B cell (primary cell): ENCODE measurements around the gene RSPH3. TPM values are rescaled to one million over a fixed set of nuclear protein-coding genes. Genes with fewer than 3 reads are reported as not detected.

Source experiments
- ATAC-seq: fragments of 200-7000 bp; cut with Tn5 transposase; one replicate; pipeline ENCODE4 v1.10.0; 2021; ENCODE audit warnings: low read depth, mild to moderate bottlenecking, moderate number of reproducible peaks, moderate library complexity
- CTCF ChIA-PET: fragments of 350-600 bp; sonication (Branson Sonifier 250); formaldehyde crosslinking; loops from one replicate; lab custom pipeline; 2021; ENCODE audit warnings: antibody characterized with exemption, inconsistent platforms; lab: Charles Lee
- POLR2A ChIA-PET: fragments of 350-600 bp; sonication (Branson Sonifier 250); formaldehyde crosslinking; loops from one replicate; lab custom pipeline; 2021; ENCODE audit warnings: antibody characterized with exemption; lab: Charles Lee
- DNase-seq: peaks from one replicate; pipeline ENCODE4 v3.0.0; 2013
- H2AFZ ChIP-seq: 2 replicates; pipeline ENCODE4 v1.6.1; 2012; ENCODE audit warnings: mild to moderate bottlenecking, low read depth, low read length; ENCODE audit not compliant: insufficient read depth, poor library complexity, severe bottlenecking
- H3K27ac ChIP-seq, 2 donors: 1 replicate in 1 of 2; 2 replicates in 1 of 2; pipeline ENCODE4 v1.5.1; 2012 to 2013; ENCODE audit warnings: low read length in 2 of 2, mild to moderate bottlenecking in 2 of 2, moderate library complexity in 1 of 2
- H3K27me3 ChIP-seq, 4 experiments: fragments of 200-600 bp in 1 of 4; sonication (generic) in 1 of 4; replicated peaks in 1 of 4; 1 replicate in 2 of 4; 2 replicates in 2 of 4; pipeline versions ENCODE4 v1.6.1 to v1.7.0; 2013 to 2016; ENCODE audit warnings: low read length in 3 of 4, mild to moderate bottlenecking in 2 of 4, mixed read lengths in 1 of 4, moderate library complexity in 1 of 4; ENCODE audit not compliant: insufficient read depth in 4 of 4, control insufficient read depth in 3 of 4; ENCODE audit errors: control extremely low read depth in 1 of 4
- H3K36me3 ChIP-seq, 2 experiments: replicated peaks in 1 of 2; 1 replicate in 1 of 2; 2 replicates in 1 of 2; pipeline versions ENCODE4 v1.6.1 to v1.7.1; 2013; ENCODE audit warnings: low read length in 1 of 2; ENCODE audit not compliant: insufficient read depth in 2 of 2, control insufficient read depth in 1 of 2; ENCODE audit errors: control extremely low read depth in 1 of 2, extremely low read depth in 1 of 2
- H3K4me1 ChIP-seq, 2 donors: fragments of 200-600 bp in 1 of 2; sonication (generic) in 1 of 2; 1 replicate in 1 of 2; 2 replicates in 1 of 2; pipeline versions ENCODE4 v1.5.1 to v1.6.1; 2013 to 2017; ENCODE audit warnings: low read length in 2 of 2; ENCODE audit not compliant: control insufficient read depth in 2 of 2, insufficient read depth in 2 of 2
- H3K4me2 ChIP-seq: replicated peaks from 2 replicates; pipeline ENCODE3; 2012; ENCODE audit warnings: mild to moderate bottlenecking, low read depth, low read length; ENCODE audit not compliant: poor library complexity, severe bottlenecking
- H3K4me3 ChIP-seq, 5 experiments: fragments of 200-600 bp in 1 of 5; sonication (generic) in 1 of 5; 1 replicate in 3 of 5; 2 replicates in 2 of 5; pipeline versions ENCODE4 v1.5.1 to v1.7.0; 2011 to 2016; ENCODE audit warnings: low read length in 4 of 5, mild to moderate bottlenecking in 4 of 5, low read depth in 2 of 5, control low read depth in 1 of 5, moderate library complexity in 1 of 5; ENCODE audit not compliant: insufficient read depth in 1 of 5; ENCODE audit errors: control extremely low read depth in 1 of 5, extremely low read depth in 1 of 5
- H3K79me2 ChIP-seq: fragments of 200-600 bp; sonication (generic); one replicate; pipeline ENCODE4 v1.6.0; 2016; ENCODE audit warnings: low read length; ENCODE audit not compliant: control insufficient read depth, insufficient read depth
- H3K9ac ChIP-seq: fragments of 200-600 bp; sonication (generic); 2 replicates; pipeline ENCODE4 v1.6.1; 2017; ENCODE audit warnings: mild to moderate bottlenecking, low read length, moderate library complexity
- H3K9me3 ChIP-seq, 3 donors: one replicate each; pipeline versions ENCODE4 v1.6.1 to v1.7.1; 2013; ENCODE audit warnings: low read length in 2 of 3; ENCODE audit not compliant: control insufficient read depth in 2 of 3, insufficient read depth in 1 of 3; ENCODE audit errors: control extremely low read depth in 1 of 3
- H4K20me1 ChIP-seq: 2 replicates; pipeline ENCODE4 v1.6.0; 2012; ENCODE audit warnings: mild to moderate bottlenecking, low read length; ENCODE audit not compliant: insufficient read depth, control insufficient read depth, poor library complexity, severe bottlenecking
- H3K27ac Mint-ChIP-seq: one replicate; pipeline ENCODE4 v1.8.0; 2021; ENCODE audit warnings: mixed read lengths
- H3K27me3 Mint-ChIP-seq: one replicate; pipeline ENCODE4 v1.8.0; 2021; ENCODE audit warnings: mixed read lengths
- H3K4me1 Mint-ChIP-seq: one replicate; pipeline ENCODE4 v1.8.0; 2021; ENCODE audit warnings: mixed read lengths
- H3K4me3 Mint-ChIP-seq: one replicate; pipeline ENCODE4 v1.8.0; 2021; ENCODE audit warnings: mixed read lengths
- H3K9me3 Mint-ChIP-seq: one replicate; pipeline ENCODE4 v1.8.0; 2022; ENCODE audit warnings: mixed read lengths; ENCODE audit not compliant: insufficient read depth
- CTCF ChIP-seq: fragments of 200-600 bp; IDR thresholded peaks from one replicate; pipeline ENCODE4 v1.8.0; 2022; ENCODE audit warnings: antibody characterized with exemption, mild to moderate bottlenecking
- EZH2 ChIP-seq: IDR thresholded peaks from 2 replicates; pipeline ENCODE4 v1.6.1; 2012; ENCODE audit warnings: borderline replicate concordance, low read depth, mild to moderate bottlenecking, moderate library complexity, low read length; ENCODE audit not compliant: insufficient read depth, poor library complexity, severe bottlenecking
- WGBS: methylation state at CpG from one replicate; pipeline ENCODE4 v1.1.5; 2013; ENCODE audit warnings: missing lambda C conversion rate; ENCODE audit not compliant: insufficient coverage; 5-methylcytosine and 5-hydroxymethylcytosine counted together
- intact Hi-C: fragments of 100-400 bp; cut with micrococcal nuclease; formaldehyde crosslinking; loops from one replicate; pipeline ENCODE4 v1.10.0; 2022
- polyA plus RNA-seq: library from polyadenylated mRNA; depleted of rRNA; stranded (reverse); fragments of >200 nt; gene quantifications from 2 replicates; pipeline ENCODE4 v1.2.3, GENCODE V29; 2012
- total RNA-seq, 2 donors: library from RNA; stranded (reverse); fragments of 120-200 nt in 1 of 2; gene quantifications; 1 replicate in 1 of 2; 2 replicates in 1 of 2; pipeline versions ENCODE4 v1.2.3 to v1.2.4, GENCODE V29; 2013 to 2022

RSPH3 gene
- total and polyA plus RNA-seq, 2 donors (not counting 1 experiment from before 2014, with no cell fraction given) = 0.82 to 3.4 TPM

- ATAC-seq = peak; percentile 57
- peak; percentile 55 for DNase-seq
- peak overlapping the region; percentile 81 for H3K4me2 ChIP-seq
Observed at GRCh38 chr6:158938811-158939254, 61.2 kb downstream of the RSPH3 start.

GRCh38 chr6:158938220-158938619 is 61.8 kb downstream of the RSPH3 start:
- H4K20me1 ChIP-seq = no peaks in the 10 kb centered on the region
- peaks cover 0 to 3% (median 3%) of the 10 kb centered on the region in 3 donors for H3K9me3 ChIP-seq
- no peak for TF ChIP-seq CTCF
- no peak for TF ChIP-seq EZH2
- peak overlapping the region; percentile 81 for H3K4me2 ChIP-seq
- no peak overlapping the region for H3K27ac ChIP-seq
- Mint-ChIP-seq H3K9me3 (peaks cover 2% of the 10 kb centered on the region), H3K27ac (no peak overlapping the region), H3K27me3 (no peaks in the 10 kb centered on the region), H3K4me1 (peaks cover 19% of the 10 kb centered on the region), H3K4me3 (peak overlapping the region; percentile 81)
- CTCF ChIA-PET = no interaction called here
- H3K9ac ChIP-seq = peak overlapping the region; percentile 64
- POLR2A ChIA-PET = interaction anchor here (0.6 to 1.3 kb wide), 2 partner anchors 71 to 242 kb away, joined by 3 read pairs; no protein-coding TSS in a partner anchor
- DNase-seq (no peak), ATAC-seq (no peak)
- H2AFZ ChIP-seq = peak overlapping the region; percentile 79
- no peaks in the 10 kb centered on the region for H3K79me2 ChIP-seq
- H3K27me3 ChIP-seq = no peaks in the 10 kb centered on the region
- no peaks in the 10 kb centered on the region for H3K36me3 ChIP-seq
- intact Hi-C loops = loop anchor here (2.0 kb wide), 1 partner anchor 69 kb away; no protein-coding TSS in a partner anchor
- 100% methylated on average over 7 of the region's 11 CpGs for WGBS
- H3K4me1 ChIP-seq = peaks cover 20 to 21% of the 10 kb centered on the region in 2 donors
- peak overlapping the region in 3 of 5 experiments; percentile 12 to 65 (median 52) for H3K4me3 ChIP-seq

More at GRCh38 chr6:158938811-158939254, 61.2 kb downstream of the RSPH3 start:
- peaks cover 0 to 3% (median 3%) of the 10 kb centered on the region in 3 donors for H3K9me3 ChIP-seq
- H3K4me3 Mint-ChIP-seq = peak overlapping the region; percentile 81
- H3K36me3 ChIP-seq = no peaks in the 10 kb centered on the region
- H3K27me3 Mint-ChIP-seq = no peaks in the 10 kb centered on the region
- H3K27ac ChIP-seq = peak overlapping the region in 1 of 2 donors; percentile 19
- peak overlapping the region; percentile 79 for H2AFZ ChIP-seq
- peaks cover 2% of the 10 kb centered on the region for H3K9me3 Mint-ChIP-seq
- H3K27ac Mint-ChIP-seq = peak overlapping the region; percentile 70
- H3K4me3 ChIP-seq = peak overlapping the region in 4 of 5 experiments; percentile 38 to 65 (median 54)
- intact Hi-C loops = loop anchor here (2.0 kb wide), 1 partner anchor 70 kb away; no protein-coding TSS in a partner anchor
- no peak for TF ChIP-seq EZH2
- H3K4me1 Mint-ChIP-seq = peaks cover 19% of the 10 kb centered on the region
- ChIA-PET POLR2A (interaction anchor here (0.5 to 1.1 kb wide), 3 partner anchors 69 to 763 kb away, joined by 3 to 4 read pairs (median 3); partner anchors contain the start of gene DYNLT1), CTCF (interaction anchor here (0.9 kb wide), 1 partner anchor 112 kb away, joined by 6 read pairs; no protein-coding TSS in a partner anchor)
- no peaks in the 10 kb centered on the region for H3K27me3 ChIP-seq
- H3K9ac ChIP-seq = peak overlapping the region; percentile 64
- peaks cover 20 to 21% of the 10 kb centered on the region in 2 donors for H3K4me1 ChIP-seq
- H3K79me2 ChIP-seq = no peaks in the 10 kb centered on the region
- 62% methylated on average over 23 of the region's 23 CpGs for WGBS
- no peaks in the 10 kb centered on the region for H4K20me1 ChIP-seq
